Right cardiac atrium (tissue), 5 donors: ENCODE results near the gene VAV3. TPM values are rescaled to one million over a fixed set of nuclear protein-coding genes. Genes with fewer than 3 reads are reported as not detected.

Experiments
- ATAC-seq, 2 donors: fragments of 200-7000 bp; cut with Tn5 transposase; one replicate each; pipeline versions ENCODE4 v1.8.0 to v1.9.1; 2020; ENCODE audit warnings: moderate library complexity in 2 of 2, mild to moderate bottlenecking in 1 of 2
- DNase-seq, 3 donors: peaks; one replicate each; pipeline ENCODE4 v3.0.0-alpha.2; 2020
- H3K27ac ChIP-seq: one replicate; pipeline ENCODE4 v1.5.1; 2013; ENCODE audit warnings: mild to moderate bottlenecking, low read length, control low read depth, moderate library complexity
- H3K27me3 ChIP-seq: one replicate; pipeline ENCODE4 v1.6.1; 2013; ENCODE audit not compliant: control insufficient read depth, insufficient read depth
- H3K4me1 ChIP-seq: one replicate; pipeline ENCODE4 v1.6.1; 2013; ENCODE audit warnings: low read length; ENCODE audit not compliant: control insufficient read depth, insufficient read depth
- H3K4me3 ChIP-seq: one replicate; pipeline ENCODE4 v1.5.1; 2013; ENCODE audit warnings: low read length, control low read depth
- H3K9me3 ChIP-seq: one replicate; pipeline ENCODE4 v1.6.1; 2013; ENCODE audit warnings: low read length; ENCODE audit not compliant: control insufficient read depth
- WGBS: extraction: QIAGEN DNeasy Blood & Tissue Kit; methylation state at CpG from one replicate; pipeline ENCODE4 v1.1.7; 2013; 5-methylcytosine and 5-hydroxymethylcytosine counted together
- intact Hi-C, 4 donors: fragments of 100-400 bp; cut with DNase I; formaldehyde crosslinking; loops; one replicate each; pipeline versions ENCODE4 v1.11.0 to v1.14.0; 2022 to 2023
- polyA plus RNA-seq: library from polyadenylated mRNA; stranded (reverse); fragments of 200-250 nt; gene quantifications from one replicate; pipeline ENCODE4 v1.2.3, GENCODE V29; 2013
- total RNA-seq, 4 donors: library from RNA; stranded (reverse); fragmentation: NEBNext Ultra II Directional; extraction: Animal tissue kit (Norgen Biotek cat#: 25700); gene quantifications; one replicate each; pipeline ENCODE4 v1.2.1, GENCODE V29; 2021
- donor health status: healthy with polysubstance abuse.
- donor health status: DM: no; HTN: yes; CAD: no.
- donor health status: DM: no; HTN: no; CAD: no.
- donor health status: DM: no; HTN: yes; CAD: no; lungs with severe emphysema.
- donor health status: DM: yes; HTN: yes; CAD: no.

VAV3 gene
- total and polyA plus RNA-seq, 5 donors, result 0.79 to 4.0 (median 2.7) TPM

DNA sequence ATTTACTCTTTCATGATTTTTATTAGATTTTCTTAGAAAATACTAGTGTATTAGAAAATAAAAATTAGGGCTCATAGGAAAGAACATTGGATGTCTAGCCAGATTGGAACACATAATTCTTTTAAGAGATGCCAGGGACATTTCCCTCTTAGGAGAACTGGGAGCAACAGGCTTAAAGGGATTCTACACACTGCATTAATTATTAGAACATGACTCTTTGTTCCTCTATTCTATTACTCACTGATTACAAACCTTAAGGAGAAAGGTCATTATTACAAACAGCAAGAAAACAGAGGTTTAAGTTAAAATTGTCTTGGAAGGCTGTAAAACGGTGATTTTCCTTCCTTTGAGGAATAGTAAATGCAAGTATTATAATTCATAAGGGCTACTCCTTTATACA, 32.9 kb upstream of the VAV3 start:
- DNase-seq (no peak), ATAC-seq (no peak)
- Histone ChIP-seq H3K4me1 (no peaks in the 10 kb centered on the region), H3K27ac (no peak overlapping the region), H3K9me3 (no peaks in the 10 kb centered on the region), H3K27me3 (no peaks in the 10 kb centered on the region), H3K4me3 (no peak overlapping the region)
- 84% methylated on average over 1 of the region's 1 CpG for WGBS
- intact Hi-C loops, result no loop called here

DNA sequence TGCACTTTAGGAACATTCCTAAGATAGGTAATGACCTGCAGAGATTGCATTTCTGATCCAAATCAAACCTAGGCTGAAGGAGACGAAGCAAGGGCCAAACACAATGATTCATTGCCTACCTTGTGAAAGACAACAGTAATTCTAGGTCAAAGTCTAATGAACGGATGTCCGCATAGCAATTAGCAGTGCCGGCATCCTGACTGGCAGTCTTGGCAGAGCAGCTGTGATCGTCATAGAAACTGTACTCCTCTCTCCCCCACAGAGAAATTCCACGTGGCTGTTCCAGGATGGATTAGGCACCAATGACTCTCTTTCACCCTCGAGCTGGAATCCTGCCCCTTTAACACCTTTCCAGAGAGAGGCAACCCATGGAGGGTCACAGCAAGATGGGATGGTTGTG, 28.9 kb upstream of the VAV3 start:
- Histone ChIP-seq H3K4me3 (no peak overlapping the region), H3K9me3 (no peaks in the 10 kb centered on the region), H3K27ac (no peak overlapping the region), H3K4me1 (no peaks in the 10 kb centered on the region), H3K27me3 (no peaks in the 10 kb centered on the region)
- ATAC-seq (no peak), DNase-seq (no peak)
- intact Hi-C loops, result no loop called here
- WGBS, result 57% methylated on average over 7 of the region's 7 CpGs

DNA sequence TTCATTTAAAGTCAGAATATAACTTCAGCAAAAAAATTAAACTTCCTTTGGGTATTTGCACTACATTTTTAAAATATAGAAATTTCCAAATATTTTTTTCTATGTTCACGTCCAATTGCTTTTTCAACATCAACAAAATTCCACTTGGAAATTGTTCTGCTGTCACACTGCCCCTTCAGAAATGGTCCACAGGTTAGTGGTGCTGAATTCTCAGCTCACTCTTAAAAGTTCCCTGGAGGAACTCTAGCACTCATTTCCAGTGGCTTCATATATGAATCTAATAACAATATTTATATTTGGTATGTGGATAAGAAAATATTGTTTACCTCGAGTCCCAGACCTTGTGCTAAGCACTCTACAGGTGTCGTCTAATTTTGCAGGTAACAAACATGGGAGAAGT, 27.4 kb upstream of the VAV3 start:
- Histone ChIP-seq H3K4me1 (no peaks in the 10 kb centered on the region), H3K27me3 (no peaks in the 10 kb centered on the region), H3K27ac (no peak overlapping the region), H3K4me3 (no peak overlapping the region), H3K9me3 (no peaks in the 10 kb centered on the region)
- intact Hi-C loops, result no loop called here
- WGBS, result 88% methylated on average over 3 of the region's 3 CpGs
- ATAC-seq (no peak), DNase-seq (no peak)

DNA sequence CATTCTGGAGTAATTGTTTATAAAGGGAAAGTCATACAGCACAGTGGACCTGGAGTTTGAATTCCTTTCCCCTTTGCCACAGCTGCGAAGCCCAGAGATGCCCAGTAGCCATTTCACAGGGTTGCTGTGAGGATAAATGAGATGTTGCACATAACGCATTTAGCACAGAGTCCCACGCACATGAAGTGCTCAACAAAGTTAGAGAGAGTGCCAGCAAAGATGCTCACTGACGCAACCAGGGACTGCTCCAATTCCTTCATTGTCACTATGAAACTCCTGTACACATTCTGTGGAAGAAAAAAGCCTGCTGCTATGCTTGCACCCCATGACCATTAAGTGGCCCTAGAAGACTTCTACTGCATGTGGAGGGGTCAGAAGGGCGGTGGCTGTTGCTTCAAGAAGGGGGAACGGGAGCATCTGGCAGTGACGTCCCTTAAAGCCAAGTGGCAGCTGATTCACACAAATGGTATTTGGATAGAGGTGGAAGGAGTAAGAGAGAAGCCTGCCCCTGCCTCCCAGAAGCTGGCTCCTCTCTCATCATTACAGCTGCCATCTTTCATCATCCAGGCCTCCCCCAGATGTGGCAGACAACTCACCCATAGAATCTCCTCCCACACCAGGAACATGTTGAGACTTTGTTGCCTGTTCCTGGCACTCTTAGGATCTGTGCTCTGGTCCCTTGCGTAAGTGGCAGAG, 26.5 kb upstream of the VAV3 start:
- Histone ChIP-seq H3K4me1 (no peaks in the 10 kb centered on the region), H3K27ac (no peak overlapping the region), H3K27me3 (no peaks in the 10 kb centered on the region), H3K4me3 (no peak overlapping the region), H3K9me3 (no peaks in the 10 kb centered on the region)
- ATAC-seq (peak in 1 of 2 donors; percentile 36), DNase-seq (peak in 1 of 3 donors; percentile 26)
- intact Hi-C loops, result no loop called here
- WGBS, result 78% methylated on average over 8 of the region's 8 CpGs

DNA sequence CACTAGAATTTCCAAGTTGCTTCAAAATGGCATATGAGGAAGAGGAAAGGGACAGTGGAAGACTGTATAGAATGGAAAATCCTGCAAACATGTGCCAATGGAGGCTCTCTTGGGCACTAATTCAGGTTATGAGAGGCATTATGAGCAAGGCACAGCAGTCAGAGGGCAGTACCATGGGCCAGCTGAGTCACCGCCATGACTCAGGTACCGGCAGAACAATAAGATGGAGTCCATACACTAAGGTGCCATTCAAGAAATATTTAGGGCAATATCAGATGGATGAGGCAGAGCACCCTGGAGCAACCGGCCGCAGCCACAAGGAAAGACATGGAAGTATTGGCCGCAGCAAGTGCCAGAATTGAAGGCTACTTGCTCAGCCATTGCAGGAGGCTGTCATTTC, 25.6 kb upstream of the VAV3 start:
- 97% methylated on average over 5 of the region's 5 CpGs for WGBS
- H3K27me3 ChIP-seq, result no peaks in the 10 kb centered on the region
- H3K4me3 ChIP-seq, result no peak overlapping the region
- ATAC-seq, result no peak
- DNase-seq, result no peak
- H3K4me1 ChIP-seq, result no peaks in the 10 kb centered on the region
- H3K27ac ChIP-seq, result no peak overlapping the region
- intact Hi-C loops, result no loop called here
- no peaks in the 10 kb centered on the region for H3K9me3 ChIP-seq

DNA sequence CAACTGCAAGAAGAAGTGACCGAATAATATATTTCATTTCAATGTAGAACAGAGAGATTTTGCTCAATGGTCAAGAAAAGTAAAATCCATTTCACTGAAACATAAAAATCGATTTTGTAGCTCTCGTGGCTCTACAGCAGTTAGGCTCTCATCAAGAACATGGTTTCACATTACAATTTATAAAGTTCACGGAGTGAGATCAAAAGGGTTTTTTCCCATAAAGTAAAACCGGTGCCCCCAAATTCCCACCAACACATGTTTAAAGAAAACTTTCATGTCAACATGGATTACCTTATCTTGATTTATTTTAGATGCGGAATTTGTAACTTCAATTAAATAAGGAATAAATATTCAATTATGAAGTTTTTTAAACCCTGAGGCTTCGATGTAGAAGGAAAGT, 16.3 kb upstream of the VAV3 start:
- H3K4me3 ChIP-seq, result no peak overlapping the region
- 87% methylated on average over 7 of the region's 7 CpGs for WGBS
- H3K4me1 ChIP-seq, result no peaks in the 10 kb centered on the region
- no peaks in the 10 kb centered on the region for H3K9me3 ChIP-seq
- DNase-seq (no peak), ATAC-seq (no peak)
- H3K27me3 ChIP-seq, result no peaks in the 10 kb centered on the region
- intact Hi-C loops, result no loop called here
- H3K27ac ChIP-seq, result no peak overlapping the region

GRCh38 chr1:107979926-107980325, 14.9 kb upstream of the VAV3 start:
- DNase-seq (no peak), ATAC-seq (no peak)
- Histone ChIP-seq H3K27me3 (no peaks in the 10 kb centered on the region), H3K27ac (no peak overlapping the region), H3K9me3 (no peaks in the 10 kb centered on the region), H3K4me3 (no peak overlapping the region), H3K4me1 (no peaks in the 10 kb centered on the region)
- WGBS, result 48% methylated on average over 2 of the region's 2 CpGs
- intact Hi-C loops, result no loop called here

GRCh38 chr1:107979088-107979487, 14.1 kb upstream of the VAV3 start:
- ATAC-seq (no peak), DNase-seq (no peak)
- Histone ChIP-seq H3K4me1 (no peaks in the 10 kb centered on the region), H3K27me3 (no peaks in the 10 kb centered on the region), H3K4me3 (no peak overlapping the region), H3K9me3 (no peaks in the 10 kb centered on the region), H3K27ac (no peak overlapping the region)
- intact Hi-C loops, result no loop called here
- 90% methylated on average over 3 of the region's 3 CpGs for WGBS

- Histone ChIP-seq H3K9me3 (no peaks in the 10 kb centered on the region), H3K27me3 (no peaks in the 10 kb centered on the region), H3K4me3 (no peak overlapping the region), H3K27ac (no peak overlapping the region), H3K4me1 (no peaks in the 10 kb centered on the region)
- WGBS, result 89% methylated on average over 3 of the region's 3 CpGs
- DNase-seq (no peak), ATAC-seq (no peak)
- intact Hi-C loops, result no loop called here
Measured at GRCh38 chr1:107976836-107977235, 11.9 kb upstream of the VAV3 start.

DNA sequence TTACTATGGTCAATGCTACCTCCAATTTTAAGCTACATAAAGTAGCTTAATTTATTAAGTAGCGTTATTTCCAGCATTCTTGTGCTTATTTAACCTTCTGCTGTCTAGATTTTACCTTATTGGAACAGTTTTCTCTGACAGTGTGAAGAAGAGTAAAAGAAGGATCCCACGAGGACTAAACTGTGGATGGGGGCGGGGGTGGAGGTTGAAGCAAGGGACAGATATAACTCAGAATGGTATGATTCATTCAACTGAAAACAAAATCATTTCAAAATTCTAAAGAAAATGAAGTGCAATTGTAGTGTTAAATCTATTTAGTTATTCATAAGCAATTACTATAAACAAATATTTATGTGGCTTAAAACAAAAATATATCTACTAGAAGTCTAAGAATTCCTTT, 11.5 kb upstream of the VAV3 start:
- no peaks in the 10 kb centered on the region for H3K9me3 ChIP-seq
- no peaks in the 10 kb centered on the region for H3K27me3 ChIP-seq
- 87% methylated on average over 3 of the region's 3 CpGs for WGBS
- H3K4me1 ChIP-seq, result no peaks in the 10 kb centered on the region
- ATAC-seq (no peak), DNase-seq (no peak)
- H3K27ac ChIP-seq, result no peak overlapping the region
- no peak overlapping the region for H3K4me3 ChIP-seq
- intact Hi-C loops, result no loop called here

- 96% methylated on average over 4 of the region's 4 CpGs for WGBS
Measured at GRCh38 chr1:107975851-107976250, 10.9 kb upstream of the VAV3 start.

DNA sequence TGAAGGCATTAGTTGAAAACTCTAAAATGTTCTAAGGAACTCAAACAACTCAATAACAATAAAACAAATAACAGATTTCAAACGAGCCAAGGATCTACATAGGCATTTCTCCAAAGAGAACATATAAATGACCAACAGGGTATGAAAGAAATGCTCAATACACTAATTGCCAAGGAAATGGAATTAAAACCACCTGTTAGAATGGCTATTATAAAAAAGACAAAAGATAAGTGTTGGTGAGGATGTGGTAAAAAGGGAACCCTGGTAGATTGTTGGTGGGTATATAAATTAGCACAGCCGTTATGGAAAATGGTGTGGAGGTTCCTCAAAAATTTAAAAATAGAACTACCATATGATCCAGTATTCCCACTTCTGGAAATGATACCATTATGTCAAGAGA, 9.1 kb upstream of the VAV3 start:
- WGBS, result 33% methylated on average over 2 of the region's 2 CpGs
- no peaks in the 10 kb centered on the region for H3K27me3 ChIP-seq
- intact Hi-C loops, result no loop called here
- no peak overlapping the region for H3K4me3 ChIP-seq
- DNase-seq (no peak), ATAC-seq (no peak)
- no peaks in the 10 kb centered on the region for H3K4me1 ChIP-seq
- H3K9me3 ChIP-seq, result no peaks in the 10 kb centered on the region
- H3K27ac ChIP-seq, result no peak overlapping the region

More at GRCh38 chr1:107975851-107976250, 10.9 kb upstream of the VAV3 start:
- Histone ChIP-seq H3K4me1 (no peaks in the 10 kb centered on the region), H3K4me3 (no peak overlapping the region), H3K9me3 (no peaks in the 10 kb centered on the region), H3K27ac (no peak overlapping the region), H3K27me3 (no peaks in the 10 kb centered on the region)
- intact Hi-C loops, result no loop called here
- DNase-seq, result no peak
- no peak for ATAC-seq
